AG04449 (cell line): ENCODE measurements around the gene LYPD6B.

Experiments used
- CTCF ChIA-PET: fragments of 350-600 bp; formaldehyde crosslinking; extraction: SDS; loops from one replicate; lab custom pipeline; 2021; ENCODE audit warnings: antibody characterized with exemption; lab: Yijun Ruan, JAX
- POLR2A ChIA-PET: fragments of 400-600, 350-600 bp; formaldehyde crosslinking; extraction: SDS; loops from one replicate; lab custom pipeline; 2020; ENCODE audit warnings: antibody characterized with exemption, inconsistent platforms; lab: Yijun Ruan, JAX
- DNase-seq: peaks from one replicate; pipeline ENCODE4 v3.0.0-alpha.2; 2010; ENCODE audit warnings: low read depth, low spot score
- H3K4me3 ChIP-seq: 2 replicates; pipeline ENCODE4 v1.5.1; 2011; ENCODE audit warnings: low read depth, mild to moderate bottlenecking, control low read depth, low read length
- CTCF ChIP-seq: IDR thresholded peaks from one replicate; pipeline ENCODE4 v1.5.1; 2011; ENCODE audit warnings: mild to moderate bottlenecking, moderate library complexity, low read length, control low read depth, inconsistent platforms; ENCODE audit not compliant: insufficient read depth; ENCODE audit errors: missing control alignments

The LYPD6B gene

GRCh38 chr2:149033716-149034115, 4.8 kb upstream of the LYPD6B start:
- POLR2A ChIA-PET: no interaction called here
- no peak for TF ChIP-seq CTCF
- no peak for DNase-seq
- CTCF ChIA-PET: interaction anchor here (0.6 to 1.5 kb wide), 3 partner anchors 8 to 16 kb away, joined by 3 to 4 read pairs (median 3); no protein-coding TSS in a partner anchor
- H3K4me3 ChIP-seq: no peak overlapping the region

- ChIA-PET CTCF (interaction anchor here (1.5 kb wide), 2 partner anchors 9 to 15 kb away, joined by 3 to 4 read pairs; no protein-coding TSS in a partner anchor), POLR2A (no interaction called here)
- no peak for DNase-seq
- TF ChIP-seq CTCF: no peak
- no peak overlapping the region for H3K4me3 ChIP-seq
Measured at GRCh38 chr2:149034406-149034805, 4.1 kb upstream of the LYPD6B start.

DNA sequence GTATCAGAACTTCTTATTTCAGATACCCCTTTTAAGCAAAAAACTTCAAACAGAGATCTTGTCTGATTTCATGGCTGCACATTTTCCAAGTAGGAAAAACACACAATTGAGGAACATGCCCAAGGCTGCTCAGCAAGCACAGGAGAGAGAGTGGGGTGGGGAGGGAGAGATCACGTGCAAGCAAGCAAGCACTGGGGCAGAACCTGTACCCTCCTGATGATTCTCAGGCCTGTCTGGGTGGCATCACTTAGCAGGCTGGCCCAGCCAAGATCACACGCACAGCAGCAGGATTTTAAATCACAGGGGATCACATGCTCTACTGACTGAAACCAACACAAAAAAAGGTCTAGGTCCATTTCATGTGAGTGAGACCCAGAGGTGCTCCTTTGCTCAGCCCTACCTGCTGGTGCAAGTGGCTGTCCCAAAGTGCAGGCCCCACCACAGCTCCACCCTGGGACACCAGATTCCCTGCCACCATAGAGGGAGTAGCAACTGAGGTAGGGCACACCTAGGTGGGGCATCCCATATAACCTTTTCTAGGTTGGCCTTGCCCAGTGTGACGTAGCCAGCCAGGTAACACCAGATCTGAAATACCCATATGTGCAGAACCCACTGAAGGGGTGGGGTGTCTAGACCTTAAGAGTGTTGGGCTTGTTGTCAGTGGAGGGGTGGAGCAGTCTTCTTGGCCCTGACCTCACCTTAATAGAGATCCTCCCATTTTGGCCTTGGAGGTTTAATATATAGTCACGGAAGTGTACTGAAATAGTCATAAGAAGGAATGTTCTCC, 1.8 kb upstream of the LYPD6B start:
- DNase-seq: no peak
- TF ChIP-seq CTCF: no peak
- ChIA-PET POLR2A (no interaction called here), CTCF (interaction anchor here (1.5 to 5.2 kb wide), 2 partner anchors 19 to 527 kb away, joined by 4 to 37 read pairs; no protein-coding TSS in a partner anchor)
- no peak overlapping the region for H3K4me3 ChIP-seq

- ChIA-PET POLR2A (no interaction called here), CTCF (interaction anchor here (0.6 to 5.2 kb wide), 7 partner anchors 10 to 535 kb away, joined by 3 to 37 read pairs (median 3); no protein-coding TSS in a partner anchor)
- TF ChIP-seq CTCF: no peak
- H3K4me3 ChIP-seq: peak overlapping the region; percentile 59; the same call in 1 of the 2 replicates
- DNase-seq: no peak
Measured at GRCh38 chr2:149037851-149038250, 648 bp upstream of the LYPD6B start.

DNA sequence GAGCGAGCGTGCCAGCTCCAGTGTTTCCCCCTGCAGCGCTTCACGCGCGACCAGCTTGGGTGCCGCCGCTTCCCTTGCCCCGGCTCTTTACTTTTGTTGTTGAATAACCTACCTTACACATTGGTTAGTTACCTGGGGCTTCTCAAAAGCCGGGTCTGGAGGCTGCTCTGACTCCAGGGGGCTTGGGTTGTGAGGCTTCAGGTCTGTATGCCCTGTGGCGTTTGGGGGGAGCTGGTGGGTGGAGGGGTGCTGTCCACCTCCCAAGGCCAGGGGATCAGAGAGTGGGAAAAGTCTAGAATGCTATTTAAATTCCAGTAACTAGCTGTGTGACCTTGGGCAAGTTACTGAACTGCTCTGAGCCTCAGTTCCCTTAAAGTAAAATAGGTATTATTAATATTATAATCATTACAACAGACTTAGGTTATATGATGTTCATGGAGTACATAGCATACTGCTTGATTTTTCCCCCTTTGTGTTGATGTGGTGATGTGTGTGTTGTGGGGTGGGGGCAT, 770 bp downstream of the LYPD6B start:
- H3K4me3 ChIP-seq: peak overlapping the region; percentile 59
- no peak for TF ChIP-seq CTCF
- ChIA-PET POLR2A (interaction anchor here (0.9 kb wide), 1 partner anchor 22 kb away, joined by 3 read pairs; no protein-coding TSS in a partner anchor), CTCF (interaction anchor here (0.7 to 5.2 kb wide), 8 partner anchors 9 to 522 kb away, joined by 3 to 37 read pairs (median 4); no protein-coding TSS in a partner anchor)
- no peak for DNase-seq

DNA sequence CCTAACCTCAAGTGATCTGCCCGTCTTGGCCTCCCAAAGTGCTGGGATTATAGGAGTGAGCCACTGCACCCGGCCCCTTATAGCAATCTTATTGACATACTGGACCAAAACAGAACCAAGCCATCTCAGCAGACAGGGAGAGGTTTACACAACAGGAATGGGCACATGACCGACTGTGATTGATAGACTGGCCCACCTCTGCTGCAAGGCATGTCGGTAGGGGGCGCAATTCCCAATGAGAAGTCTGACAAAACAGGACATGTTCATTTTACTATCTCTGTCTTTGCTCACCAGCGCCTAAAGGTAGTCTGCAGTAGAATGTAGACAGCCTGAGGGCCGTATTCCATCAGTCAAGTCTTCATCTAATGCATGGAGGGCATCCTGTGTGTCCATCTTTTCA, 2.0 kb downstream of the LYPD6B start:
- peak; percentile 46 for TF ChIP-seq CTCF
- H3K4me3 ChIP-seq: no peak overlapping the region
- CTCF ChIA-PET: interaction anchor here (0.6 to 5.2 kb wide), 6 partner anchors 10 to 521 kb away, joined by 3 to 37 read pairs (median 3); no protein-coding TSS in a partner anchor
- POLR2A ChIA-PET: no interaction called here
- DNase-seq: no peak
